ENCODE data around the gene ADCY9. TPM values are rescaled to one million over a fixed set of nuclear protein-coding genes. Genes with fewer than 3 reads are reported as not detected.

Gene ADCY9
- total RNA-seq, 1 donor from 2014 or later = 11.4 TPM

- no peak for FAIRE-seq
- H3K9ac ChIP-seq (ENCODE audit: low read length) = no peak overlapping the region
These were observed 200.6 kb downstream of the ADCY9 start for GRCh38 chr16:3915426-3916260.

GRCh38 chr16:3912897-3913296, 203.3 kb downstream of the ADCY9 start:
- no peaks in the 10 kb centered on the region for H3K36me3 Mint-ChIP-seq (ENCODE audit: low read depth, unreplicated experiment)
- FAIRE-seq (no peak), DNase-seq (ENCODE audit: low read depth) (no peak)
- no peaks in the 10 kb centered on the region for H4K20me1 ChIP-seq (ENCODE audit: insufficient read depth, low read length)
- H3K27ac ChIP-seq (ENCODE audit: low read depth, low read length) = no peak overlapping the region
- H3K79me2 ChIP-seq (ENCODE audit: insufficient read depth, low read length) = no peaks in the 10 kb centered on the region
- H2AFZ ChIP-seq (ENCODE audit: low read depth, low read length) = no peak overlapping the region
- peaks cover 5% of the 10 kb centered on the region for H3K9me3 ChIP-seq (ENCODE audit: insufficient read depth, low read depth, low read length)
- no peaks in the 10 kb centered on the region for H3K36me3 ChIP-seq (ENCODE audit: insufficient read depth, low read length)
- no peak overlapping the region for H3K4me2 ChIP-seq (ENCODE audit: low read length)
- H3K4me1 ChIP-seq (ENCODE audit: insufficient read depth, low read length) = no peaks in the 10 kb centered on the region
- H3K4me3 ChIP-seq (ENCODE audit: insufficient read depth, low read depth, low read length) = no peak overlapping the region
- peaks cover 9% of the 10 kb centered on the region for H3K27me3 Mint-ChIP-seq (ENCODE audit: low read depth, unreplicated experiment)
- TF ChIP-seq CTCF (IDR thresholded peaks at IDR 0.05; ENCODE audit: insufficient read depth, low read depth, low read length) (no peak), EZH2 (IDR thresholded peaks at IDR 0.05; ENCODE audit: insufficient read depth, low read length) (no peak)
- no peaks in the 10 kb centered on the region for H3K27me3 ChIP-seq (ENCODE audit: insufficient read depth, low read length)
- H3K9ac ChIP-seq (ENCODE audit: low read length) = no peak overlapping the region
- no peaks in the 10 kb centered on the region for H3K4me1 Mint-ChIP-seq (ENCODE audit: low read depth, unreplicated experiment)
- no peak overlapping the region for H3K4me3 Mint-ChIP-seq (ENCODE audit: unreplicated experiment)
- H3K9me3 Mint-ChIP-seq (ENCODE audit: unreplicated experiment) = peaks cover 9% of the 10 kb centered on the region
- no peak overlapping the region for H3K27ac Mint-ChIP-seq (ENCODE audit: unreplicated experiment)

More at GRCh38 chr16:3915426-3916260, 200.6 kb downstream of the ADCY9 start:
- Mint-ChIP-seq H3K4me3 (ENCODE audit: unreplicated experiment) (no peak overlapping the region), H3K27me3 (ENCODE audit: low read depth, unreplicated experiment) (peaks cover 9% of the 10 kb centered on the region), H3K36me3 (ENCODE audit: low read depth, unreplicated experiment) (peaks cover 3% of the 10 kb centered on the region), H3K27ac (ENCODE audit: unreplicated experiment) (no peak overlapping the region), H3K9me3 (ENCODE audit: unreplicated experiment) (peaks cover 21% of the 10 kb centered on the region), H3K4me1 (ENCODE audit: low read depth, unreplicated experiment) (no peaks in the 10 kb centered on the region)
- H3K4me3 ChIP-seq (ENCODE audit: insufficient read depth, low read depth, low read length) = no peak overlapping the region
- no peak overlapping the region for H3K4me2 ChIP-seq (ENCODE audit: low read length)
- no peaks in the 10 kb centered on the region for H3K36me3 ChIP-seq (ENCODE audit: insufficient read depth, low read length)
- no peaks in the 10 kb centered on the region for H3K79me2 ChIP-seq (ENCODE audit: insufficient read depth, low read length)
- no peaks in the 10 kb centered on the region for H3K4me1 ChIP-seq (ENCODE audit: insufficient read depth, low read length)
- H3K27ac ChIP-seq (ENCODE audit: low read depth, low read length) = no peak overlapping the region
- no peaks in the 10 kb centered on the region for H4K20me1 ChIP-seq (ENCODE audit: insufficient read depth, low read length)
- H3K9me3 ChIP-seq (ENCODE audit: insufficient read depth, low read depth, low read length) = peaks cover 11% of the 10 kb centered on the region
- no peak overlapping the region for H2AFZ ChIP-seq (ENCODE audit: low read depth, low read length)
- TF ChIP-seq CTCF (IDR thresholded peaks at IDR 0.05; ENCODE audit: insufficient read depth, low read depth, low read length) (no peak), EZH2 (IDR thresholded peaks at IDR 0.05; ENCODE audit: insufficient read depth, low read length) (no peak)
- DNase-seq (ENCODE audit: low read depth) = no peak
- no peaks in the 10 kb centered on the region for H3K27me3 ChIP-seq (ENCODE audit: insufficient read depth, low read length)

Other genes with a start within 250 kb of the ADCY9 start
- gene CREBBP, start 235.7 kb downstream of the ADCY9 start, total RNA-seq = 42.6 and 53.0 TPM in 2 replicates
- not detected in 2 replicates for gene SRL, start 125.6 kb upstream of the ADCY9 start, total RNA-seq
- 6.1 and 7.7 TPM in 2 replicates for gene TFAP4, start 156.6 kb upstream of the ADCY9 start, total RNA-seq
- 16.5 and 18.9 TPM in 2 replicates for gene GLIS2, start 199.6 kb upstream of the ADCY9 start, total RNA-seq
- gene PAM16, start 234.9 kb upstream of the ADCY9 start, total RNA-seq = 50.7 and 51.9 TPM in 2 replicates

Measured in astrocyte (in vitro differentiated cells and primary cell).